HG03558 (cell line): Measurements from ENCODE around the gene CCDC185.

ENCODE experiments used
- ATAC-seq: cut with Tn5 transposase; IDR thresholded peaks from one replicate; pipeline ENCODE4 v1.9.1; 2021; ENCODE audit warnings: moderate number of reproducible peaks; ENCODE audit not compliant: unreplicated experiment; ENCODE audit errors: extremely low read depth

CCDC185 gene

GRCh38 chr1:223393275-223394214, at the start of gene CCDC185:
CCDC185 (plus strand) TSS chr1:223393415; CDS start chr1:223393476, 61 bp downstream.
- ATAC-seq: no peak

GRCh38 chr1:223343692-223344091, 49.5 kb upstream of the CCDC185 start:
- no peak for ATAC-seq

- ATAC-seq: no peak
Observed at GRCh38 chr1:223344491-223344890, 48.7 kb upstream of the CCDC185 start.

- no peak for ATAC-seq
Observed at GRCh38 chr1:223345720-223346119, 47.5 kb upstream of the CCDC185 start.

GRCh38 chr1:223346311-223346710, 46.9 kb upstream of the CCDC185 start:
- ATAC-seq: no peak

GRCh38 chr1:223347583-223347982, 45.6 kb upstream of the CCDC185 start:
- ATAC-seq: no peak

- no peak for ATAC-seq
Observed at GRCh38 chr1:223348439-223348838, 44.8 kb upstream of the CCDC185 start.

GRCh38 chr1:223349241-223349640, 44.0 kb upstream of the CCDC185 start:
- no peak for ATAC-seq

- no peak for ATAC-seq
Observed at GRCh38 chr1:223350361-223350908, 42.8 kb upstream of the CCDC185 start.

GRCh38 chr1:223352944-223353343, 40.3 kb upstream of the CCDC185 start:
- ATAC-seq: no peak

- no peak for ATAC-seq
Observed at GRCh38 chr1:223353939-223354338, 39.3 kb upstream of the CCDC185 start.

- ATAC-seq: no peak
Observed at GRCh38 chr1:223355699-223356098, 37.5 kb upstream of the CCDC185 start.

GRCh38 chr1:223358826-223359225, 34.4 kb upstream of the CCDC185 start:
- no peak for ATAC-seq

- ATAC-seq: no peak
Observed at GRCh38 chr1:223363057-223363855, 30.0 kb upstream of the CCDC185 start.

GRCh38 chr1:223363856-223364684, 29.1 kb upstream of the CCDC185 start, which contains the start of gene SUSD4:
SUSD4 (minus strand) TSS chr1:223364176; CDS start chr1:223363425, 751 bp downstream.
- no peak for ATAC-seq

- ATAC-seq: no peak
Observed at GRCh38 chr1:223364685-223365382, 28.4 kb upstream of the CCDC185 start.

- ATAC-seq: no peak
Observed at GRCh38 chr1:223374064-223374610, 19.1 kb upstream of the CCDC185 start.

GRCh38 chr1:223378754-223379153, 14.5 kb upstream of the CCDC185 start:
- no peak for ATAC-seq

- ATAC-seq: no peak
Observed at GRCh38 chr1:223386013-223386412, 7.2 kb upstream of the CCDC185 start.
